Adrenal gland (tissue), 12 donors: ENCODE measurements around the gene CHD3. TPM values are rescaled to one million over a fixed set of nuclear protein-coding genes. Genes with fewer than 3 reads are reported as not detected.

Experiments
- DNase-seq, 7 donors: peaks; one replicate each; pipeline ENCODE4 v3.0.0-alpha.2; 2019 to 2020
- H3K27ac ChIP-seq, 5 donors: fragments of 200-600 bp; sonication (generic) in 4 of 5; 1 replicate in 3 of 5; 2 replicates in 2 of 5; pipeline versions ENCODE4 v1.5.1 to v1.8.0; 2016 to 2020; ENCODE audit warnings: mild to moderate bottlenecking in 1 of 5
- H3K27me3 ChIP-seq: fragments of 200-600 bp; 2 replicates; pipeline ENCODE4 v1.8.0; 2021
- H3K36me3 ChIP-seq, 2 donors: fragments of 200-600 bp; replicated peaks in 1 of 2; 1 replicate in 1 of 2; 2 replicates in 1 of 2; pipeline versions ENCODE4 v1.5.1 to v1.8.0; 2018 to 2022
- H3K4me1 ChIP-seq, 2 donors: fragments of 200-600 bp; replicated peaks in 1 of 2; 1 replicate in 1 of 2; 2 replicates in 1 of 2; pipeline versions ENCODE4 v1.5.1 to v1.8.0; 2018 to 2021
- H3K4me3 ChIP-seq, 4 donors: fragments of 200-600 bp; sonication (generic) in 3 of 4; one replicate each; pipeline ENCODE4 v1.5.1; 2016 to 2018
- H3K9me3 ChIP-seq, 3 donors: fragments of 200-600 bp; sonication (generic) in 1 of 3; replicated peaks in 1 of 3; 1 replicate in 2 of 3; 2 replicates in 1 of 3; pipeline versions ENCODE4 v1.5.1 to v1.8.0; 2016 to 2021
- CTCF ChIP-seq, 6 experiments: fragments of 450-650 bp in 4 of 6; fragments of 200-600 bp in 2 of 6; sonication (generic) in 1 of 6; IDR thresholded peaks; 1 replicate in 5 of 6; 2 replicates in 1 of 6; pipeline versions ENCODE4 v1.5.1 to v1.8.0; 2016 to 2021; ENCODE audit warnings: antibody characterized with exemption in 6 of 6, mild to moderate bottlenecking in 2 of 6, moderate library complexity in 1 of 6
- POLR2A ChIP-seq, 2 donors: fragments of 450-650 bp; IDR thresholded peaks; one replicate each; pipeline ENCODE4 v1.6.1; 2017; ENCODE audit warnings: antibody characterized with exemption in 2 of 2, mild to moderate bottlenecking in 2 of 2, moderate library complexity in 1 of 2
- WGBS, 4 donors: extraction: QIAGEN DNeasy Blood & Tissue Kit in 2 of 4; methylation state at CpG; one replicate each; pipeline versions ENCODE4 v1.1.5 to v1.1.7; 2013 to 2017; 5-methylcytosine and 5-hydroxymethylcytosine counted together
- intact Hi-C, 2 donors: fragments of 100-400 bp; cut with DNase I; formaldehyde crosslinking; loops; one replicate each; pipeline versions ENCODE4 v1.14.1 to v1.15.0; 2022 to 2023
- polyA plus RNA-seq, 3 donors: library from polyadenylated mRNA; stranded (reverse); fragments of 200-250 nt in 2 of 3; fragments of 350-450 nt in 1 of 3; fragmentation: Illumina TruSeq in 1 of 3; extraction: RNeasy Lipid Tissue Mini Kit (QIAGEN cat#74804) in 1 of 3; gene quantifications; one replicate each; pipeline ENCODE4 v1.2.3, GENCODE V29; 2013 to 2014
- total RNA-seq, 9 donors: library from RNA; depleted of rRNA in 4 of 9; stranded (reverse); fragments of >200 nt in 4 of 9; fragments of 120-200 nt in 1 of 9; fragmentation: NEBNext Ultra II Directional in 1 of 9; extraction: Animal tissue kit (Norgen Biotek cat#: 25700) in 1 of 9; gene quantifications; one replicate each; pipeline versions ENCODE4 v1.1.0 to v1.2.4, GENCODE V29; 2013 to 2023
- donor health status: healthy with polysubstance abuse.
- donor health status: Bipolar disorder and iron deficiency.
- donor health status: DM: yes; HTN: yes; CAD: no.
- donor health status: DM: no; HTN: no; CAD: no.
- donor health status: DM: no; HTN: no; CAD: no.
- donor health status: DM: yes; HTN: yes; CAD: no.

The CHD3 gene
- total and polyA plus RNA-seq, 12 donors: 43.8 to 326 (median 91.5) TPM

- Histone ChIP-seq H3K4me3 (peak overlapping the region in 3 of 4 donors; percentile 44 to 82 (median 62)), H3K36me3 (peaks cover 0 to 37% of the 10 kb centered on the region in 2 donors), H3K9me3 (no peaks in the 10 kb centered on the region), H3K27me3 (no peaks in the 10 kb centered on the region), H3K27ac (peak overlapping the region; percentile 98 to 99 (median 99)), H3K4me1 (peaks cover 17 to 28% of the 10 kb centered on the region in 2 donors)
- intact Hi-C loops: no loop called here
- TF ChIP-seq POLR2A (IDR thresholded peaks at IDR 0.05): peak; percentile 60 to 93
- no peak for TF ChIP-seq CTCF (IDR thresholded peaks at IDR 0.05)
- DNase-seq: peak; percentile 92 to 97 (median 97)
- 0 to 1% (median 0%) methylated on average over 33 to 71 of the region's 71 CpGs for WGBS, 4 donors
These were observed 44.1 kb upstream of the CHD3 start for GRCh38 chr17:7844292-7845154.

- Histone ChIP-seq H3K4me3 (peak overlapping the region in 2 of 4 donors; percentile 62 to 82), H3K27ac (peak overlapping the region; percentile 23 to 99 (median 98)), H3K4me1 (peaks cover 23 to 29% of the 10 kb centered on the region in 2 donors), H3K36me3 (peaks cover 0 to 46% of the 10 kb centered on the region in 2 donors), H3K27me3 (no peaks in the 10 kb centered on the region), H3K9me3 (no peaks in the 10 kb centered on the region)
- no peak for TF ChIP-seq POLR2A (IDR thresholded peaks at IDR 0.05)
- no peak for TF ChIP-seq CTCF (IDR thresholded peaks at IDR 0.05)
- DNase-seq: peak in 4 of 7 donors; percentile 17 to 57 (median 37)
- 62 to 79% (median 67%) methylated on average over 5 to 15 of the region's 15 CpGs for WGBS, 4 donors
- intact Hi-C loops: no loop called here
These were observed 43.1 kb upstream of the CHD3 start for GRCh38 chr17:7845359-7846062.

- no peak overlapping the region for H3K4me3 ChIP-seq
- intact Hi-C loops: no loop called here
- H3K9me3 ChIP-seq: no peaks in the 10 kb centered on the region
- H3K4me1 ChIP-seq: peaks cover 16 to 27% of the 10 kb centered on the region in 2 donors
- H3K27me3 ChIP-seq: no peaks in the 10 kb centered on the region
- WGBS, 4 donors: 80 to 88% (median 84%) methylated on average over 7 to 22 of the region's 22 CpGs
- peak in 5 of 7 donors; percentile 22 to 58 (median 31) for DNase-seq
- no peak for TF ChIP-seq CTCF (IDR thresholded peaks at IDR 0.05)
- H3K27ac ChIP-seq: peak overlapping the region in 2 of 5 donors; percentile 99
- peaks cover 0 to 53% of the 10 kb centered on the region in 2 donors for H3K36me3 ChIP-seq
These were observed 42.4 kb upstream of the CHD3 start for GRCh38 chr17:7846063-7846735.
